ENCODE results near the gene SCD5. TPM values are rescaled to one million over a fixed set of nuclear protein-coding genes. Genes with fewer than 3 reads are reported as not detected.

Gene SCD5
- total and polyA plus RNA-seq, 9 of the 15 experiments (the other 6 are each of a cell fraction or from before 2014, with no cell fraction given), result 0.01 to 0.20 (median 0.03) TPM; not detected in 5

DNA sequence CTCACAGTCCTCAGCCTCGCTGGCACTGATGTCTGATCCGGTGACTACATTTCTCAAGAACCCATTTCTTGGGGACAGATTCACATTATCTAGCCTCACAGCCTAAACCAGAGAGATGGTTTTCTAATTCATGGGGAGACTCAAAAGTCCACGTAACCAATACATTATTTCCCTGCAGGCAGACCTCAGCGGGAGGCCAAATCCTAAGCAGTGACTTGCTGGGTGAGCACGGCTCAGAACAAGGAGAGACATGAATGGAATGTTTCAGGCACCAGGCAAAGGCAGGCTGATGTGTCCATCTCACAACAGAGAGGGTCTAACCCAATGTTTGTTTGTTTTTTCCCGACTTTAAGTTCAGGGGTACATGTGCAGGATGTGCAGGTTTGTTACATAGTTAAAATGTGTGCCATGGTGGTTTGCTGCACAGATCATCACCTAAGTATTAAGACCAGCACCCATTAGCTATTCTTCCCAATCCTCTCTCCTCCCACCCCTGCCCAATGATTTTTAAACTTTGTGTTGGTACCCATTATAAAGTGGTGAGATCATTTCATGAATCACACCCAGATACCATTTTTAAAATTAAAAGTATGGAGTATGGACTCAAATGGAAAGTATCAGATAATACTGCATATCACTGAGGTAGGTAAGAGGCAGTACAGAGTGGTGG lies 53.3 kb downstream of the SCD5 start:
- ATAC-seq, result no peak
- POLR2A ChIA-PET, result no interaction called here
- Histone ChIP-seq H4K20me1 (replicated peaks; ENCODE audit: control insufficient read depth, insufficient read depth, low read length) (no peaks in the 10 kb centered on the region), H3K9ac (ENCODE audit: insufficient read depth in 1 of 2, low read depth in 2 of 2, low read length in 2 of 2) (no peak overlapping the region), H3K4me1 (replicated peaks in 1 of 2; ENCODE audit: control insufficient read depth in 2 of 2, insufficient read depth in 2 of 2, low read length in 2 of 2) (no peaks in the 10 kb centered on the region), H2AFZ (ENCODE audit: low read depth, low read length) (no peak overlapping the region), H3K9me1 (ENCODE audit: control insufficient read depth, insufficient read depth, low read length) (no peaks in the 10 kb centered on the region), H3K79me2 (ENCODE audit: control insufficient read depth, insufficient read depth, low read length) (no peaks in the 10 kb centered on the region), H3K27ac (ENCODE audit: extremely low read depth, low read depth, low read length) (no peak overlapping the region), H3K9me3 (replicated peaks; ENCODE audit: control insufficient read depth, insufficient read depth, low read depth, low read length) (no peaks in the 10 kb centered on the region), H3K4me2 (ENCODE audit: insufficient read depth, low read length) (no peak overlapping the region), H3K27me3 (ENCODE audit: control insufficient read depth in 2 of 2, insufficient read depth in 2 of 2, low read length in 2 of 2) (peaks cover 5 to 17% of the 10 kb centered on the region in 2 experiments; a peak in 4 of 5 replicates), H3K36me3 (ENCODE audit: control insufficient read depth, insufficient read depth, low read length) (no peaks in the 10 kb centered on the region), H3K4me3 (no peak overlapping the region)
- FAIRE-seq, result no peak
- WGBS (ENCODE audit: insufficient coverage, low coverage, missing lambda C conversion rate), result 4% methylated on average over 6 of the region's 6 CpGs
- CTCF ChIA-PET (ENCODE audit: low intra/inter-chr PET ratio), result no interaction called here
- intact Hi-C loops (cut with micrococcal nuclease), result no loop called here
- no TSS peak for BruUV-seq (replicated peaks)
- no peak for DNase-seq (ENCODE audit: extremely low read depth in 1 of 4, low spot score in 3 of 4)
- in situ Hi-C loops (cut with MboI), result no loop called here
- TF ChIP-seq ZBTB8A (IDR thresholded peaks at IDR 0.05; ENCODE audit: partially characterized antibody) (no peak), SNIP1 (IDR thresholded peaks at IDR 0.05; ENCODE audit: low read depth) (no peak), ZNF316 (IDR thresholded peaks at IDR 0.05) (no peak), BRD9 (IDR thresholded peaks at IDR 0.05; ENCODE audit: low read depth, partially characterized antibody) (no peak)
- TF ChIP-seq, protein P1, sequence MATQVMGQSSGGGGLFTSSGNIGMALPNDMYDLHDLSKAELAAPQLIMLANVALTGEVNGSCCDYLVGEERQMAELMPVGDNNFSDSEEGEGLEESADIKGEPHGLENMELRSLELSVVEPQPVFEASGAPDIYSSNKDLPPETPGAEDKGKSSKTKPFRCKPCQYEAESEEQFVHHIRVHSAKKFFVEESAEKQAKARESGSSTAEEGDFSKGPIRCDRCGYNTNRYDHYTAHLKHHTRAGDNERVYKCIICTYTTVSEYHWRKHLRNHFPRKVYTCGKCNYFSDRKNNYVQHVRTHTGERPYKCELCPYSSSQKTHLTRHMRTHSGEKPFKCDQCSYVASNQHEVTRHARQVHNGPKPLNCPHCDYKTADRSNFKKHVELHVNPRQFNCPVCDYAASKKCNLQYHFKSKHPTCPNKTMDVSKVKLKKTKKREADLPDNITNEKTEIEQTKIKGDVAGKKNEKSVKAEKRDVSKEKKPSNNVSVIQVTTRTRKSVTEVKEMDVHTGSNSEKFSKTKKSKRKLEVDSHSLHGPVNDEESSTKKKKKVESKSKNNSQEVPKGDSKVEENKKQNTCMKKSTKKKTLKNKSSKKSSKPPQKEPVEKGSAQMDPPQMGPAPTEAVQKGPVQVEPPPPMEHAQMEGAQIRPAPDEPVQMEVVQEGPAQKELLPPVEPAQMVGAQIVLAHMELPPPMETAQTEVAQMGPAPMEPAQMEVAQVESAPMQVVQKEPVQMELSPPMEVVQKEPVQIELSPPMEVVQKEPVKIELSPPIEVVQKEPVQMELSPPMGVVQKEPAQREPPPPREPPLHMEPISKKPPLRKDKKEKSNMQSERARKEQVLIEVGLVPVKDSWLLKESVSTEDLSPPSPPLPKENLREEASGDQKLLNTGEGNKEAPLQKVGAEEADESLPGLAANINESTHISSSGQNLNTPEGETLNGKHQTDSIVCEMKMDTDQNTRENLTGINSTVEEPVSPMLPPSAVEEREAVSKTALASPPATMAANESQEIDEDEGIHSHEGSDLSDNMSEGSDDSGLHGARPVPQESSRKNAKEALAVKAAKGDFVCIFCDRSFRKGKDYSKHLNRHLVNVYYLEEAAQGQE (IDR thresholded peaks at IDR 0.05; ENCODE audit: borderline replicate concordance), result no peak
- TF ChIP-seq, protein P1 (CRISPR knock-in tag; IDR thresholded peaks at IDR 0.05; ENCODE audit: low read depth), result no peak
- TF ChIP-seq, protein P2, sequence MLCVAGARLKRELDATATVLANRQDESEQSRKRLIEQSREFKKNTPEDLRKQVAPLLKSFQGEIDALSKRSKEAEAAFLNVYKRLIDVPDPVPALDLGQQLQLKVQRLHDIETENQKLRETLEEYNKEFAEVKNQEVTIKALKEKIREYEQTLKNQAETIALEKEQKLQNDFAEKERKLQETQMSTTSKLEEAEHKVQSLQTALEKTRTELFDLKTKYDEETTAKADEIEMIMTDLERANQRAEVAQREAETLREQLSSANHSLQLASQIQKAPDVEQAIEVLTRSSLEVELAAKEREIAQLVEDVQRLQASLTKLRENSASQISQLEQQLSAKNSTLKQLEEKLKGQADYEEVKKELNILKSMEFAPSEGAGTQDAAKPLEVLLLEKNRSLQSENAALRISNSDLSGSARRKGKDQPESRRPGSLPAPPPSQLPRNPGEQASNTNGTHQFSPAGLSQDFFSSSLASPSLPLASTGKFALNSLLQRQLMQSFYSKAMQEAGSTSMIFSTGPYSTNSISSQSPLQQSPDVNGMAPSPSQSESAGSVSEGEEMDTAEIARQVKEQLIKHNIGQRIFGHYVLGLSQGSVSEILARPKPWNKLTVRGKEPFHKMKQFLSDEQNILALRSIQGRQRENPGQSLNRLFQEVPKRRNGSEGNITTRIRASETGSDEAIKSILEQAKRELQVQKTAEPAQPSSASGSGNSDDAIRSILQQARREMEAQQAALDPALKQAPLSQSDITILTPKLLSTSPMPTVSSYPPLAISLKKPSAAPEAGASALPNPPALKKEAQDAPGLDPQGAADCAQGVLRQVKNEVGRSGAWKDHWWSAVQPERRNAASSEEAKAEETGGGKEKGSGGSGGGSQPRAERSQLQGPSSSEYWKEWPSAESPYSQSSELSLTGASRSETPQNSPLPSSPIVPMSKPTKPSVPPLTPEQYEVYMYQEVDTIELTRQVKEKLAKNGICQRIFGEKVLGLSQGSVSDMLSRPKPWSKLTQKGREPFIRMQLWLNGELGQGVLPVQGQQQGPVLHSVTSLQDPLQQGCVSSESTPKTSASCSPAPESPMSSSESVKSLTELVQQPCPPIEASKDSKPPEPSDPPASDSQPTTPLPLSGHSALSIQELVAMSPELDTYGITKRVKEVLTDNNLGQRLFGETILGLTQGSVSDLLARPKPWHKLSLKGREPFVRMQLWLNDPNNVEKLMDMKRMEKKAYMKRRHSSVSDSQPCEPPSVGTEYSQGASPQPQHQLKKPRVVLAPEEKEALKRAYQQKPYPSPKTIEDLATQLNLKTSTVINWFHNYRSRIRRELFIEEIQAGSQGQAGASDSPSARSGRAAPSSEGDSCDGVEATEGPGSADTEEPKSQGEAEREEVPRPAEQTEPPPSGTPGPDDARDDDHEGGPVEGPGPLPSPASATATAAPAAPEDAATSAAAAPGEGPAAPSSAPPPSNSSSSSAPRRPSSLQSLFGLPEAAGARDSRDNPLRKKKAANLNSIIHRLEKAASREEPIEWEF (CRISPR knock-in tag; IDR thresholded peaks at IDR 0.05), result no peak
